Keratinocyte (primary cell): ENCODE results near the gene CHRM1. TPM values are rescaled to one million over a fixed set of nuclear protein-coding genes. Genes with fewer than 3 reads are reported as not detected.
A peak's percentile ranks its signal among the peaks of the same experiment; 100 is the strongest.

Experiments
- DNase-seq: peaks from one replicate; pipeline ENCODE4 v3.0.0-alpha.2; 2011; ENCODE audit warnings: low read depth, missing footprints, low spot score
- FAIRE-seq: peaks from 2 replicates; lab custom pipeline; 2011; peaks lifted over from hg19 to GRCh38; lab: Jason Lieb, UNC
- H2AFZ ChIP-seq: 2 replicates; pipeline ENCODE4 v1.6.0; 2012; ENCODE audit warnings: low read length, control low read depth, inconsistent platforms; ENCODE audit not compliant: control insufficient read depth
- H3K27ac ChIP-seq: 2 replicates; pipeline ENCODE4 v1.5.1; 2011; ENCODE audit warnings: low read length; ENCODE audit not compliant: control insufficient read depth, insufficient read depth
- H3K27me3 ChIP-seq: 3 replicates; pipeline ENCODE4 v1.6.0; 2011; ENCODE audit warnings: low read length; ENCODE audit not compliant: control insufficient read depth, insufficient read depth; ENCODE audit errors: extremely low read depth
- H3K36me3 ChIP-seq, 2 experiments: 2 replicates in 1 of 2; 3 replicates in 1 of 2; pipeline ENCODE4 v1.5.1; 2011; ENCODE audit warnings: low read length in 2 of 2, mild to moderate bottlenecking in 1 of 2; ENCODE audit not compliant: control insufficient read depth in 2 of 2, insufficient read depth in 2 of 2; ENCODE audit errors: extremely low read depth in 1 of 2
- H3K4me1 ChIP-seq: 3 replicates; pipeline ENCODE4 v1.5.1; 2011; ENCODE audit warnings: low read length; ENCODE audit not compliant: control insufficient read depth, insufficient read depth; ENCODE audit errors: extremely low read depth
- H3K4me2 ChIP-seq: 3 replicates; pipeline ENCODE4 v1.6.0; 2011; ENCODE audit warnings: low read depth, low read length; ENCODE audit not compliant: control insufficient read depth, insufficient read depth; ENCODE audit errors: extremely low read depth
- H3K4me3 ChIP-seq, 3 experiments: fragments of 200-600 bp in 1 of 3; sonication (generic) in 1 of 3; 2 replicates in 2 of 3; 3 replicates in 1 of 3; pipeline ENCODE4 v1.5.1; 2011 to 2016; ENCODE audit warnings: low read length in 3 of 3, mild to moderate bottlenecking in 3 of 3, control low read depth in 2 of 3, inconsistent platforms in 1 of 3, low read depth in 1 of 3, mixed read lengths in 1 of 3, mixed run types in 1 of 3, moderate library complexity in 1 of 3; ENCODE audit not compliant: control insufficient read depth in 2 of 3, insufficient read depth in 2 of 3; ENCODE audit errors: extremely low read depth in 1 of 3
- H3K79me2 ChIP-seq: 2 replicates; pipeline ENCODE4 v1.6.0; 2012; ENCODE audit warnings: low read length; ENCODE audit not compliant: control insufficient read depth, insufficient read depth
- H3K9ac ChIP-seq: 3 replicates; pipeline ENCODE4 v1.6.0; 2011; ENCODE audit warnings: low read length; ENCODE audit not compliant: control insufficient read depth, insufficient read depth; ENCODE audit errors: extremely low read depth
- H3K9me1 ChIP-seq: 3 replicates; pipeline ENCODE4 v1.6.0; 2011; ENCODE audit warnings: low read length; ENCODE audit not compliant: control insufficient read depth, insufficient read depth; ENCODE audit errors: extremely low read depth
- H3K9me3 ChIP-seq: 2 replicates; pipeline ENCODE4 v1.5.1; 2012; ENCODE audit warnings: low read depth, low read length; ENCODE audit not compliant: control insufficient read depth
- H4K20me1 ChIP-seq: 3 replicates; pipeline ENCODE4 v1.6.0; 2011; ENCODE audit warnings: low read length; ENCODE audit not compliant: control insufficient read depth, insufficient read depth; ENCODE audit errors: extremely low read depth
- CTCF ChIP-seq, 3 experiments: IDR thresholded peaks in 1 of 3; conservative IDR thresholded peaks in 1 of 3; optimal IDR thresholded peaks in 1 of 3; 2 replicates in 2 of 3; 3 replicates in 1 of 3; pipeline versions ENCODE3 to v1.5.1; 2011; ENCODE audit warnings: low read length in 3 of 3, mild to moderate bottlenecking in 3 of 3, moderate library complexity in 2 of 3, control low read depth in 1 of 3, inconsistent platforms in 1 of 3; ENCODE audit not compliant: insufficient read depth in 2 of 3; ENCODE audit errors: extremely low read depth in 1 of 3
- EZH2 ChIP-seq: IDR thresholded peaks from one replicate; pipeline ENCODE4 v1.6.1; 2012; ENCODE audit warnings: inconsistent platforms, mild to moderate bottlenecking, low read length, moderate library complexity
- dilution Hi-C: fragments of 300-500 bp; cut with MboI; formaldehyde crosslinking; loops from one replicate; pipeline ENCODE4 v1.7.0; 2020; ENCODE audit warnings: low sequenced_read_pairs; ENCODE audit not compliant: extremely low pct_ligation_motif_present
- polyA plus RNA-seq, 5 experiments: library from polyadenylated mRNA; depleted of rRNA in 3 of 5; stranded (reverse) in 3 of 5; stranded (forward) in 1 of 5; unstranded in 1 of 5; fragments of >200 nt; gene quantifications; 1 replicate in 1 of 5; 2 replicates in 3 of 5; 3 replicates in 1 of 5; pipeline versions ENCODE4 v1.2.1 to v1.2.3, GENCODE V29; 2011 to 2012; ENCODE audit warnings: missing spikeins in 2 of 5, low read depth in 1 of 5, low replicate concordance in 1 of 5

CHRM1 gene
- polyA plus RNA-seq, 1 donor (not counting 4 experiments of a cell fraction or from before 2014, with no cell fraction given), result not detected

DNA sequence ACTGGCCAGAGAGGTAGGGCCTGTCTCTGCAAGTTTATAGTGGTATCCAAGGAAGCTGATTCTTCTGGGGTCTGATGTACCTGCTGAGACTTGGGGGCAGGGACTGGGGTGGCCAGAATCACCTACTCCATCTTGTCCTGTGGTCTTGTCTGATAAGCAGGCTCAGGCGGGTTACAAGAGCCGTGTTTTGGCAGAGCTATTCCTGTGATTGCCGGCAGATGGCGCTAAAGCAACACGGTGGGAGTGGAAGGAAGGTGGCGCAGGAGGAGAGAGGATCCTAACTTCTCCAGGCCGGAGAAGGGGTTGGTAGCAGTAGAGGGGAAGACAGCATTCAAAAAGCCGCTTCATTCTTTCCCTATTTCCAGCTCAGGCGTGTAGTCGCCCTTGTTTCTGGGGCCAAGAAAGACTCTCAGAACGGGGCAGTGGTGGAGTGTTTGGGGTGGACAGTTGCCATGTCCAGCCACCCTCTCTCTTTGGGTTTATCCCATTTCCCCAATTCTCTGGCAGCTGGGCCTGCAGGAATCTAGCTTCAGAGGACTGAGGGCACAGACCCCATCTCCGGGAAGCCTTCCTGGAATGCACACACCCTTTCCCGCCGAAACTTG, 15.1 kb downstream of the CHRM1 start:
- DNase-seq (no peak), FAIRE-seq (peak; percentile 79)
- no peak overlapping the region for H3K4me3 ChIP-seq
- no peaks in the 10 kb centered on the region for H3K9me1 ChIP-seq
- H3K9me3 ChIP-seq, result no peaks in the 10 kb centered on the region
- dilution Hi-C loops, result no loop called here
- H3K79me2 ChIP-seq, result no peaks in the 10 kb centered on the region
- no peak overlapping the region for H3K4me2 ChIP-seq
- H2AFZ ChIP-seq, result no peak overlapping the region
- no peak overlapping the region for H3K9ac ChIP-seq
- peaks cover 5% of the 10 kb centered on the region for H3K4me1 ChIP-seq
- no peaks in the 10 kb centered on the region for H3K27me3 ChIP-seq
- no peaks in the 10 kb centered on the region for H3K36me3 ChIP-seq
- H3K27ac ChIP-seq, result no peak overlapping the region
- H4K20me1 ChIP-seq, result no peaks in the 10 kb centered on the region
- no peak for TF ChIP-seq EZH2
- peak; percentile 99 to 100 (median 100) for TF ChIP-seq CTCF (optimal IDR thresholded peaks at IDR 0.05 in 1 of 3, IDR thresholded peaks at IDR 0.05 in 1 of 3, conservative IDR thresholded peaks at IDR 0.05 in 1 of 3; ENCODE audit: extremely low read depth in 1 of 3, insufficient read depth in 2 of 3, low read length in 3 of 3)

GRCh38 chr11:62905296-62905695, 15.9 kb downstream of the CHRM1 start:
- H3K27ac ChIP-seq, result no peak overlapping the region
- TF ChIP-seq EZH2 (no peak), CTCF (optimal IDR thresholded peaks at IDR 0.05 in 1 of 3, IDR thresholded peaks at IDR 0.05 in 1 of 3, conservative IDR thresholded peaks at IDR 0.05 in 1 of 3; ENCODE audit: extremely low read depth in 1 of 3, insufficient read depth in 2 of 3, low read length in 3 of 3) (no peak)
- no peaks in the 10 kb centered on the region for H3K9me3 ChIP-seq
- peak overlapping the region; percentile 22 for H3K4me2 ChIP-seq
- peaks cover 5% of the 10 kb centered on the region for H3K4me1 ChIP-seq
- no peak for DNase-seq
- H3K79me2 ChIP-seq, result no peaks in the 10 kb centered on the region
- no peaks in the 10 kb centered on the region for H3K36me3 ChIP-seq
- dilution Hi-C loops, result no loop called here
- H2AFZ ChIP-seq, result peak overlapping the region; percentile 5
- no peak overlapping the region for H3K4me3 ChIP-seq
- no peaks in the 10 kb centered on the region for H3K9me1 ChIP-seq
- no peak overlapping the region for H3K9ac ChIP-seq
- no peak for FAIRE-seq
- no peaks in the 10 kb centered on the region for H3K27me3 ChIP-seq
- H4K20me1 ChIP-seq, result no peaks in the 10 kb centered on the region
